Activated T-cell treated with anti-CD3 and anti-CD28 coated beads, Interleukin-2, amount 50 U/mL, for 4 hours (primary cell): ENCODE data around the gene FBLN5. TPM values are rescaled to one million over a fixed set of nuclear protein-coding genes. Genes with fewer than 3 reads are reported as not detected.

Experiments used
- ATAC-seq, 2 donors: fragments of 200-7000 bp; cut with Tn5 transposase; one replicate each; pipeline ENCODE4 v1.10.0; 2021
- DNase-seq: peaks from one replicate; pipeline ENCODE4 v3.0.0-alpha.2; 2020
- H3K27me3 Mint-ChIP-seq: one replicate; pipeline ENCODE4 v1.8.0; 2021; ENCODE audit warnings: low read depth, mixed read lengths
- H3K36me3 Mint-ChIP-seq: one replicate; pipeline ENCODE4 v1.8.0; 2022; ENCODE audit warnings: mixed read lengths; ENCODE audit not compliant: insufficient read depth
- H3K4me1 Mint-ChIP-seq: one replicate; pipeline ENCODE4 v1.8.0; 2021; ENCODE audit warnings: low read depth, mixed read lengths
- H3K4me3 Mint-ChIP-seq: one replicate; pipeline ENCODE4 v1.8.0; 2021; ENCODE audit warnings: mild to moderate bottlenecking, moderate library complexity, mixed read lengths
- H3K9me3 Mint-ChIP-seq: one replicate; pipeline ENCODE4 v1.8.0; 2021; ENCODE audit warnings: mixed read lengths
- total RNA-seq, 3 donors: library from RNA; stranded (reverse); gene quantifications; one replicate each; pipeline ENCODE4 v1.2.1, GENCODE V29; 2021

FBLN5 gene
- total RNA-seq, 3 donors from 2014 or later, result 0.37 to 0.83 (median 0.60) TPM

- DNase-seq (peak; percentile 83), ATAC-seq (peak; percentile 93 to 98)
- Mint-ChIP-seq H3K9me3 (no peaks in the 10 kb centered on the region), H3K4me1 (peaks cover 69% of the 10 kb centered on the region), H3K4me3 (peak overlapping the region; percentile 91), H3K36me3 (peaks cover 9% of the 10 kb centered on the region), H3K27me3 (no peaks in the 10 kb centered on the region)
Measured at GRCh38 chr14:91835920-91836843, 111.3 kb downstream of the FBLN5 start.

- Mint-ChIP-seq H3K4me1 (peaks cover 66% of the 10 kb centered on the region), H3K9me3 (no peaks in the 10 kb centered on the region), H3K27me3 (no peaks in the 10 kb centered on the region), H3K4me3 (peak overlapping the region; percentile 91), H3K36me3 (peaks cover 13% of the 10 kb centered on the region)
- ATAC-seq (peak; percentile 15 to 16), DNase-seq (no peak)
Measured at GRCh38 chr14:91835197-91835919, 112.1 kb downstream of the FBLN5 start.

GRCh38 chr14:91834571-91834970 is 112.9 kb downstream of the FBLN5 start:
- H3K4me3 Mint-ChIP-seq, result peak overlapping the region; percentile 25
- peaks cover 15% of the 10 kb centered on the region for H3K36me3 Mint-ChIP-seq
- DNase-seq, result no peak
- ATAC-seq, result no peak
- H3K9me3 Mint-ChIP-seq, result no peaks in the 10 kb centered on the region
- no peaks in the 10 kb centered on the region for H3K27me3 Mint-ChIP-seq
- H3K4me1 Mint-ChIP-seq, result peaks cover 70% of the 10 kb centered on the region

- ATAC-seq, result no peak
- Mint-ChIP-seq H3K9me3 (peaks cover 6% of the 10 kb centered on the region), H3K36me3 (peaks cover 25% of the 10 kb centered on the region), H3K4me1 (peaks cover 62% of the 10 kb centered on the region), H3K4me3 (no peak overlapping the region), H3K27me3 (no peaks in the 10 kb centered on the region)
- no peak for DNase-seq
Measured at GRCh38 chr14:91831337-91831736, 116.2 kb downstream of the FBLN5 start.

GRCh38 chr14:91830777-91831176 is 116.7 kb downstream of the FBLN5 start:
- Mint-ChIP-seq H3K4me1 (peaks cover 62% of the 10 kb centered on the region), H3K36me3 (peaks cover 25% of the 10 kb centered on the region), H3K27me3 (no peaks in the 10 kb centered on the region), H3K4me3 (no peak overlapping the region), H3K9me3 (peaks cover 6% of the 10 kb centered on the region)
- ATAC-seq (peak in 1 of 2 donors; percentile 26), DNase-seq (no peak)

- ATAC-seq (no peak), DNase-seq (no peak)
- peaks cover 6% of the 10 kb centered on the region for H3K9me3 Mint-ChIP-seq
- peaks cover 29% of the 10 kb centered on the region for H3K36me3 Mint-ChIP-seq
- peaks cover 57% of the 10 kb centered on the region for H3K4me1 Mint-ChIP-seq
- no peaks in the 10 kb centered on the region for H3K27me3 Mint-ChIP-seq
- no peak overlapping the region for H3K4me3 Mint-ChIP-seq
Measured at GRCh38 chr14:91829511-91829910, 118.0 kb downstream of the FBLN5 start.

- DNase-seq, result no peak
- Mint-ChIP-seq H3K9me3 (peaks cover 6% of the 10 kb centered on the region), H3K36me3 (peaks cover 30% of the 10 kb centered on the region), H3K27me3 (no peaks in the 10 kb centered on the region), H3K4me3 (no peak overlapping the region), H3K4me1 (peaks cover 47% of the 10 kb centered on the region)
- no peak for ATAC-seq
Measured at GRCh38 chr14:91827746-91828145, 119.7 kb downstream of the FBLN5 start.

Other genes starting within 250 kb of the FBLN5 start
- under 1 TPM; 0.05 to 0.21 (median 0.08) TPM for gene CATSPERB, start 215.6 kb downstream of the FBLN5 start, total RNA-seq
- gene TC2N, start 80.2 kb downstream of the FBLN5 start, total RNA-seq, result 10 to 100 TPM in 2 of 3 donors, 1 to 10 TPM in 1; 9.4 to 12.9 (median 10.7) TPM
- gene TRIP11, start 92.4 kb upstream of the FBLN5 start, total RNA-seq, result 10 to 100 TPM; 38.5 to 40.3 (median 38.9) TPM
- 10 to 100 TPM; 20.3 to 25.8 (median 24.1) TPM for gene ATXN3, start 158.9 kb upstream of the FBLN5 start, total RNA-seq
- 10 to 100 TPM; 74.3 to 86.8 (median 82.5) TPM for gene NDUFB1, start 174.0 kb upstream of the FBLN5 start, total RNA-seq
- gene CPSF2, start 174.3 kb upstream of the FBLN5 start, total RNA-seq, result 10 to 100 TPM; 85.2 to 92.0 (median 88.9) TPM